Ishikawa (cell line): ENCODE measurements around the gene SBNO2.
A peak's percentile ranks its signal among the peaks of the same experiment; 100 is the strongest.

Experiments
- CEBPB ChIP-seq: IDR thresholded peaks from 2 replicates; pipeline ENCODE4 v1.6.1; 2012
- CREB1 ChIP-seq: IDR thresholded peaks from 2 replicates; pipeline ENCODE4 v1.6.1; 2012; ENCODE audit warnings: low read depth
- EGR1 ChIP-seq: IDR thresholded peaks from 2 replicates; pipeline ENCODE4 v1.6.1; 2012
- EP300 ChIP-seq: IDR thresholded peaks from 2 replicates; pipeline ENCODE4 v1.6.1; 2012; ENCODE audit warnings: borderline replicate concordance
- FOXM1 ChIP-seq: IDR thresholded peaks from 2 replicates; pipeline ENCODE4 v1.6.1; 2012; ENCODE audit warnings: low read depth, borderline replicate concordance
- MAX ChIP-seq: IDR thresholded peaks from 2 replicates; pipeline ENCODE4 v1.6.1; 2012
- NFIC ChIP-seq: IDR thresholded peaks from 2 replicates; pipeline ENCODE4 v1.6.1; 2012
- RAD21 ChIP-seq: IDR thresholded peaks from 2 replicates; pipeline ENCODE4 v1.6.1; 2012; ENCODE audit warnings: low read depth
- REST ChIP-seq: IDR thresholded peaks from 2 replicates; pipeline ENCODE4 v1.6.1; 2012; ENCODE audit warnings: low read depth, mild to moderate bottlenecking
- TAF1 ChIP-seq: IDR thresholded peaks from 2 replicates; pipeline ENCODE4 v1.6.1; 2012; ENCODE audit warnings: low read depth, mild to moderate bottlenecking
- TCF12 ChIP-seq: IDR thresholded peaks from 2 replicates; pipeline ENCODE4 v1.6.1; 2012; ENCODE audit warnings: low read depth
- TEAD4 ChIP-seq: IDR thresholded peaks from 2 replicates; pipeline ENCODE4 v1.6.1; 2012
- USF1 ChIP-seq: IDR thresholded peaks from 2 replicates; pipeline ENCODE4 v1.6.1; 2012
- YY1 ChIP-seq: IDR thresholded peaks from 2 replicates; pipeline ENCODE4 v1.6.1; 2012; ENCODE audit warnings: low read depth
- ZBTB7A ChIP-seq: IDR thresholded peaks from 2 replicates; pipeline ENCODE4 v1.6.1; 2012; ENCODE audit warnings: low read depth

SBNO2 gene

GRCh38 chr19:1066251-1066747, 107.8 kb downstream of the SBNO2 start:
- TF ChIP-seq NFIC = no peak
- no peak for TF ChIP-seq REST
- no peak; the same call in 1 of the 2 replicates for TF ChIP-seq ZBTB7A
- no peak for TF ChIP-seq TCF12
- no peak for TF ChIP-seq EP300

GRCh38 chr19:1065606-1066109, 108.4 kb downstream of the SBNO2 start:
- no peak for TF ChIP-seq USF1
- TF ChIP-seq NFIC = no peak
- no peak for TF ChIP-seq REST
- TF ChIP-seq RAD21 = no peak
- TF ChIP-seq YY1 = no peak
- TF ChIP-seq CEBPB = no peak
- no peak for TF ChIP-seq EGR1
- peak; percentile 57; the same call in 1 of the 2 replicates for TF ChIP-seq TCF12
- no peak for TF ChIP-seq FOXM1
- no peak for TF ChIP-seq TAF1
- 0 out of 2 replicates have a peak, but pooled peaks have one; percentile 16 for TF ChIP-seq EP300
- TF ChIP-seq CREB1 = no peak
- TF ChIP-seq MAX = 0 out of 2 replicates have a peak, but pooled peaks have one; percentile 34
- peak; percentile 88 for TF ChIP-seq TEAD4
- TF ChIP-seq ZBTB7A = peak; percentile 18

GRCh38 chr19:1064661-1065605, 109.1 kb downstream of the SBNO2 start:
- peak; percentile 18; the same call in 1 of the 2 replicates for TF ChIP-seq TEAD4
- TF ChIP-seq EGR1 = no peak
- TF ChIP-seq YY1 = peak; percentile 48; the same call in 1 of the 2 replicates
- peak; percentile 53; the same call in 1 of the 2 replicates for TF ChIP-seq RAD21
- peak; percentile 41; the same call in 1 of the 2 replicates for TF ChIP-seq USF1
- TF ChIP-seq MAX = peak; percentile 98
- peak; percentile 61; the same call in 1 of the 2 replicates for TF ChIP-seq ZBTB7A
- TF ChIP-seq TCF12 = peak; percentile 47; the same call in 1 of the 2 replicates
- TF ChIP-seq CREB1 = no peak

- TF ChIP-seq NFIC (no peak), EGR1 (peak; percentile 12; the same call in 1 of the 2 replicates)
These were observed 110.0 kb downstream of the SBNO2 start for GRCh38 chr19:1063909-1064660.
